T-helper 1 cell treated with Interleukin-12 subunit alpha and Interleukin-12 subunit beta and Interleukin-4 antibody, amounts not matched to agents 30 μg/mL and 1 μg/mL, for 36 hours (primary cell): ENCODE measurements around the gene METTL13.
A peak's percentile ranks its signal among the peaks of the same experiment; 100 is the strongest.
"Not testable (repeated sequence)": the region's sequence is repeated elsewhere in the genome, so short reads cannot be mapped to it uniquely, and the experiment has no call there.

Experiments
- H3K27ac Mint-ChIP-seq: one replicate; pipeline ENCODE4 v1.8.0; 2021; ENCODE audit warnings: mild to moderate bottlenecking, mixed read lengths
- H3K27me3 Mint-ChIP-seq: one replicate; pipeline ENCODE4 v1.8.0; 2021; ENCODE audit warnings: low read depth, mixed read lengths
- H3K36me3 Mint-ChIP-seq: one replicate; pipeline ENCODE4 v1.8.0; 2021; ENCODE audit warnings: low read depth, mixed read lengths
- H3K4me1 Mint-ChIP-seq: one replicate; pipeline ENCODE4 v1.8.0; 2021; ENCODE audit warnings: low read depth, mixed read lengths
- H3K4me3 Mint-ChIP-seq: one replicate; pipeline ENCODE4 v1.8.0; 2021; ENCODE audit warnings: mild to moderate bottlenecking, moderate library complexity, mixed read lengths
- H3K9me3 Mint-ChIP-seq: one replicate; pipeline ENCODE4 v1.8.0; 2021; ENCODE audit warnings: mixed read lengths

The METTL13 gene

DNA sequence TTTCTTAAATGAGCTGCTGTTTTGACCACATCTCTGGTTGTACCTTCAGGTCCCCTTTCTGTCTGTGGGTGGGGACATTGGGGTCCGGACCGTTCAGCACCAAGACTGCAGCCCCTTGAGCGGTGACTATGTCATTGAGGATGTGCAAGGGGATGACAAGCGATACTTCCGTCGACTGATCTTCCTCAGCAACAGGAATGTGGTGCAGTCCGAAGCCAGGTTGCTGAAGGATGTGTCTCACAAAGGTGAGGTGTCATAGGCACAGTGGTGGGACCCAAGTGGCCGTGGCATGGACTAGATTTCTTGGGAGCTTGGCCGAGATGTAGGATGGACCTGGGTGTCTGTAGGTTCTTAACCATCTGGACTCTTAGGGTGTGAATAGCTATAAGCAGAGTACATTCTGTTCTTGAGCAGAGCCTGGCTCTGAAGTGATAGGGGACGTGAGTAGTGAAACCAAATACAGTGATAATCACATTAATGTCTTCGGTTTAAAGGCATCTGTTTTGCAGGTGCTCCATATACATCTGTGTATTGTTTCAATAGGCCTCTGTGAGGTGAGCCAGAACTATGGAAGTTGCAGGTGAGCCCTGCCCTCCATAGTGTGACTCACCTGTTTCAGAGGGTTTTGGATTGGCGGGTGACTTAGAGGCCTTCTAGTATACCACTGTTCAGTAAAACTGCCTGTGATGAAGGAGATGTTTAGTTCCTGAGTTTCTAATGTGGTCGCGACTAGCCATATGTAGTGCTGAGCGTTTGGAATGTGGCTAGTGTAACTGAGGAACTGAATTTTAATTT lies 6.4 kb downstream of the METTL13 start:
- H3K9me3 Mint-ChIP-seq, result no peaks in the 10 kb centered on the region
- H3K4me1 Mint-ChIP-seq, result peaks cover 41% of the 10 kb centered on the region
- no peaks in the 10 kb centered on the region for H3K27me3 Mint-ChIP-seq
- no peak overlapping the region for H3K4me3 Mint-ChIP-seq
- peak overlapping the region; percentile 24 for H3K27ac Mint-ChIP-seq
- peaks cover 80% of the 10 kb centered on the region for H3K36me3 Mint-ChIP-seq

DNA sequence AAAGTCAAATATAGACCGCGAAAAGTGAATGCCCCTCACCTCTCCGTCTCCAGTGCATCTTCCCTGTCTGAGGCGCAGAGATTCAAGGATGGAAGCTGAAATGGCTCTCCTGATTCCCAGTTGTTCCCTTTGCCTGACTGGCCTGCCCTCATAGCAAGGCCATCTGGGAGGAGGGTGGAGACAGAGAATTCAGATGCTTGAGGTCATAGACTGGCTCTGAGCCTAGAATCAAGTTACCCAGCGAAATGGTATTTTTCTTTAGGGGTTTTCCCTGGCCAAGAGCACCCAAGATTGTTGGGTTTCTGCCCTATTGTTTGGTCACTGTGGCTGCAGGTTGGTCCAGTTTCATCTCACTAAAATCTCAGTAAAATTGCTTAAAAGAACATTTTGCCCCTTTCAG lies 7.2 kb downstream of the METTL13 start:
- Mint-ChIP-seq H3K9me3 (no peaks in the 10 kb centered on the region), H3K36me3 (peaks cover 77% of the 10 kb centered on the region), H3K4me1 (peaks cover 39% of the 10 kb centered on the region), H3K27me3 (no peaks in the 10 kb centered on the region), H3K4me3 (no peak overlapping the region), H3K27ac (no peak overlapping the region)

DNA sequence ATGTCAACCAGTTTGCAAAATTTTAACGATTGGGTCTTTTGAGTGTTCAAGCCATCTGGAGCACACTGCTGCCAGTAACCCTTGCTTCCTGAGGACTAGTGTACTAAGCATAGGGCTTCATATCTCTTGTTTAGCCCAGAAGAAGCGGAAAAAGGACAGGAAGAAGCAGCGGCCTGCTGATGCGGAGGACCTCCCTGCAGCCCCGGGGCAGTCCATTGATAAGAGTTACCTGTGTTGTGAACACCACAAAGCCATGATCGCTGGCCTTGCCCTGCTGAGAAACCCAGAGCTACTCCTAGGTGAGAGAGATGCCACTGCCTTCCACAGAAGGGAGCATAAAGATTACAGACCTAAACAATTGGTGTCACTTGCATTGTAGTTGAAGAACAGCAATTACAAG lies 8.9 kb downstream of the METTL13 start:
- no peak overlapping the region for H3K27ac Mint-ChIP-seq
- H3K36me3 Mint-ChIP-seq, result peaks cover 82% of the 10 kb centered on the region
- H3K27me3 Mint-ChIP-seq, result no peaks in the 10 kb centered on the region
- peaks cover 3% of the 10 kb centered on the region for H3K9me3 Mint-ChIP-seq
- H3K4me3 Mint-ChIP-seq, result no peak overlapping the region
- peaks cover 41% of the 10 kb centered on the region for H3K4me1 Mint-ChIP-seq

DNA sequence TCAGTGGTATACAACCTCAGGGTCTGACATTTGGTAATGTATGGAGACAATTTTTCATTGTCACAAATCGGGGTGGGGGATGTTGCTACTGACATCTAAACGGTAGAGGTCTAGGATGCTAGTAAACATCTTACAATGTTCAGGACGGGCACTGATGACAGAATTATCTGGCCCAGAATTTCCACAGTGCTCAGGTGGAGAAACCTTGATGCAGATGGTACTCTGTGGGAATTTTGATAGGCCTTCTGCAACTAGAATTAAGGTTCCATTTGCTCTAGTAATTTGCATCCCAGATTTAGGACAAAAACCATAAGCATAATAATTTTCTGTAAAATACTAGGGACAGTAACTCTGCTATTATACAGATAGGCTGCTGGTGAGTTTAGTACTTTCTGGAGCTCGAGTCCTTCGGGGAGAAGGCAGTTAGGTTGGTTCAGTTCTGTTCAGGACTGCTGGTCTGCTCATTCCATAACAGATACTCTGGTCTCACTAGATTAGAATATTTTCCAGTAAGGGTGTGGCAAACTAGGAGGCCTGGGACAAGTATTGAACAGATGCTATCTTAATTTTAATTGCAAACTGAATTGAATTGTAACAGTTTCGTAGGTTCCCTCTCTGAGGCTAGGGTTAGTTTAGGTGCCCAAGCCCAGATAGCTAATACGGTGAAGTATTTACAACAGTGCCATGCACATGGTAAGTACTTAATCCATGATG lies 11.4 kb downstream of the METTL13 start:
- Mint-ChIP-seq H3K4me3 (no peak overlapping the region), H3K9me3 (peaks cover 3% of the 10 kb centered on the region), H3K27ac (no peak overlapping the region), H3K4me1 (peaks cover 25% of the 10 kb centered on the region), H3K36me3 (peaks cover 75% of the 10 kb centered on the region), H3K27me3 (no peaks in the 10 kb centered on the region)

DNA sequence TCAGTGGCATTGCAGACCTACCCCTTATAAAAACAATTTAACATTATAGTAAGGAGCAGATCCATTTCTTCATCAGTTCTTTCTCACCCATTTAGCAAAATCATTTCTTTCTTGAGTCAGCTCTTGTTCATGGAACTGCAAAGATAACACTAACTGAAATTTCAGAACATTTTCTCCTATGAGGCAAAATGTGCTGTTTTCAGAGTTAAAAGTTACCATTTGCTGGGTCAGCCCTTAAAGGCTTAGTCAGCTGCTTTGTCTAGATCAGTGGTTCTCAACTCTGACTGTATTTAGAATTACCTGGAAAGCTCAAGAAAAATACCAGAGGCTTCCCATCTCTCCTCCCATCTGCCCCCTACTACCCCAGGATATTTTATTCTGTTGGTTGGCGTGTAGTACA lies 12.2 kb downstream of the METTL13 start:
- Mint-ChIP-seq H3K4me3 (peak overlapping the region; percentile 42), H3K4me1 (peaks cover 23% of the 10 kb centered on the region), H3K36me3 (peaks cover 73% of the 10 kb centered on the region), H3K9me3 (peaks cover 3% of the 10 kb centered on the region), H3K27ac (peak overlapping the region; percentile 91), H3K27me3 (no peaks in the 10 kb centered on the region)

DNA sequence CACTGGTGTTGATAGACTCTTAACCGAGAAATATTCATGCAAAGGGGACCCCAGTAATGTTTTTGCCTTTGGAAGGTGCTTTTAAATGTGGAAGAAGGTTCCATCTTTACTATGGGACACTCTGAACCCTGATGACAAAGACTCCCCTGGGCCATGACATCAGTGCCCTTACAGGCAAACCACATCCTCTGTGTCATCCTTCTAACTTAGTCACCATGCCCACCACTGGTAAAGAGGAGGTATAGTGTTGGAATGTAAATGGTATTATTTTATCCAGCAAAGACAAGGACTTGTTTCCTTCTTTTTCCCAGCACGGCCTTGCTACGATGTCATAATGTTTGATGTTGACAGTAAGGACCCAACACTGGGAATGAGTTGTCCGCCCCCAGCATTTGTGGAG lies 12.6 kb downstream of the METTL13 start:
- peak overlapping the region; percentile 42 for H3K4me3 Mint-ChIP-seq
- H3K9me3 Mint-ChIP-seq, result peaks cover 3% of the 10 kb centered on the region
- H3K36me3 Mint-ChIP-seq, result peaks cover 68% of the 10 kb centered on the region
- H3K4me1 Mint-ChIP-seq, result peaks cover 21% of the 10 kb centered on the region
- H3K27ac Mint-ChIP-seq, result peak overlapping the region; percentile 91
- no peaks in the 10 kb centered on the region for H3K27me3 Mint-ChIP-seq

DNA sequence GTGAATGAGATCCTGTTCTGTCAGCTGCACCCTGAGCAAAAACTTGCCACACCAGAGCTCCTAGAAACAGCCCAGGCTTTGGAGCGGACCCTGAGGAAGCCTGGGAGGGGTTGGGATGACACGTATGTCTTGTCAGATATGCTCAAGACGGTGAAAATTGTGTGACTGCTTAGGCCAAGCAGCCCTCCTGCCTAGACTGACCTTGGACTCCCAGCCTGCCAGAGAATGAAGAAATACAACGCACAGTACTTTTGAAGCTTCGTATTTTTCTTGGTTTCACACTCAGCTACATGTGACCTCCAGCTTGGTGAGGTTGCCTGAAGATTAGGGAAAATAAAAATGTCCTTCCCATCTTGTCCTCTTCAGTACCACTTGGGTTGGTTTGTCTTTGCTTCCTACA lies 15.1 kb downstream of the METTL13 start:
- H3K27ac Mint-ChIP-seq, result no peak overlapping the region
- peaks cover 16% of the 10 kb centered on the region for H3K4me1 Mint-ChIP-seq
- H3K27me3 Mint-ChIP-seq, result no peaks in the 10 kb centered on the region
- peaks cover 49% of the 10 kb centered on the region for H3K36me3 Mint-ChIP-seq
- peaks cover 3% of the 10 kb centered on the region for H3K9me3 Mint-ChIP-seq
- H3K4me3 Mint-ChIP-seq, result no peak overlapping the region

DNA sequence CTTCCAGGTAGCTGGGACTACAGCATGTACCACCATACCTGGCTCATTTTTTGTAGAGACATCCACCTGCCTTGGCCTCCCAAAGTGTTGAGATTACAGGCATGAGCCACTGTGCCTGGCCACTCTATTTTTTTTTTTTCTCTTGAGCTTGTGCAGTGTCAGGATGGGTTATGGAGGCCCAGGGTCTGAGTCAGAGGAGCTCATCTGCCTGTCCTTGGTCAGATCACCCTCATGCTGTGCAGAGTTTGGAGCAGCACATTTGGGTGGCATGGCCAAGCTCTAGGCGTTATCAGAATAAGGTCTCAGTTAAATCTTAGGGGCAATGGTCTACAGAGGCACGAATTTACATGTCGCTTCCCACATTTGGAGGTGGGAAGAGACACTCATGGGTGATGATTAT lies 16.9 kb downstream of the METTL13 start:
- Mint-ChIP-seq H3K4me3 (no peak overlapping the region), H3K36me3 (peaks cover 36% of the 10 kb centered on the region), H3K27ac (no peak overlapping the region), H3K4me1 (peaks cover 17% of the 10 kb centered on the region), H3K27me3 (no peaks in the 10 kb centered on the region), H3K9me3 (peaks cover 3% of the 10 kb centered on the region)

DNA sequence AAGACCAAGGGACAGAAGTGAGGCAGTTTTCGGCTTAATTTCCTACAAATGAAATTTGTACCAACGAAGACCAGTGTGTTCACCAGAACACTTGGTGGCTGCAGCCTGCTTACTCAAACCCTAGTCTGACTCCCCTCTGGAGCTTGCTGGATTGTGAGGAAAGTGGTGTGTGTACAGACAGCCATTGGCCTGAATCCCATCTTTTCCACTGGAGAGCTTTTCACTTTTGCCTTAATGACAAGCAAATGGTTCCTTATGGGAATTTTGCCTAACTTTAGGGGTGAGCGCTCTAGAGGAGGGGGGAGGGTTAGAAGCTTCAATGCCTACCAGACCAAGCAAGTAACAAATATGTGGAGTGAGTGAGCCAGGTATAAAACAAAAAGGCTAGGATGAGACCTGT lies 17.3 kb downstream of the METTL13 start:
- Mint-ChIP-seq H3K36me3 (peaks cover 34% of the 10 kb centered on the region), H3K9me3 (peaks cover 3% of the 10 kb centered on the region), H3K27ac (no peak overlapping the region)

DNA sequence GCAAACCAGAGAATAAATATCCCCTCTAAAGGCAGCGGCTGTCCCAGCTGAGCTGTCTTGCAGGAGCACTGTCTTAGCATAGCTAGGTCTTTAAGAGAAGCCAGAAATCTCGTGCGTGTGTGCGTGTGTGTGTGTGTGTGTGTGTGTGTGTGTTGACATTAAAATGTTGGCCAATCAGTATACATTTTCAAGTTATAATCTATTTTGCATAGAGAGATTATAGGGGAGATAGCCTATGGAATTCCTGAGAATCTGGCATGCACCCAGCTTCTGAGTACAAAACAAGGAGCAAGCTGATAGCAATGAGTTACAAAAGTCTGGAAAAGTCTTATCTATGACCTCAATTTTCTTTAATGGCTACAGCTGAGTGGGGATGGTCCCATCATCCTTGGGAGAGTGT lies 17.7 kb downstream of the METTL13 start:
- Mint-ChIP-seq H3K4me1 (peaks cover 10% of the 10 kb centered on the region), H3K36me3 (peaks cover 30% of the 10 kb centered on the region), H3K4me3 (no peak overlapping the region), H3K27ac (no peak overlapping the region), H3K9me3 (peaks cover 3% of the 10 kb centered on the region), H3K27me3 (no peaks in the 10 kb centered on the region)

More for the DNA sequence above, 17.3 kb downstream of the METTL13 start:
- Mint-ChIP-seq H3K27me3 (no peaks in the 10 kb centered on the region), H3K4me3 (no peak overlapping the region), H3K4me1 (peaks cover 14% of the 10 kb centered on the region)

DNA sequence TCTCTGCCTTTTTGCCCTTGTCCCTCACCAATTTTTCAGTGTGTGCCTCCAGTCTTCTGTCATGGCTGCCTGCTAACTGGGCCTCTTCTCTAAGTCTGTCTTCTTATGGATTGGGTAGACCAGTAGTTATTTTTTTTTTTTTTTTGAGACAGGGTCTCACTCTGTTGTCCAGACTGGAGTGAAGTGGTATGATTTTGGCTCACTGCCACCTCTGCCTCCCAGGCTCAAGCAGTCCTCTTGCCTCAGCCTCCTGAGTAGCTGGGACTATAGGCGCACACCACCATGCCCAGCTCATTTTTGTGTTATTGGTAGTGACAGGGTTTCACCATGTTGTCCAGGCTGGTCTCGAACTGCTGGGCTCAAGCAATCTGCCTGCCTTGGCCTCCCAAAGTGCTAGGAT lies 18.2 kb downstream of the METTL13 start:
- H3K4me1 Mint-ChIP-seq, H3K4me3 Mint-ChIP-seq, H3K9me3 Mint-ChIP-seq, H3K27me3 Mint-ChIP-seq, H3K27ac Mint-ChIP-seq: not testable (repeated sequence)
- H3K36me3 Mint-ChIP-seq, result peaks cover 24% of the 10 kb centered on the region

DNA sequence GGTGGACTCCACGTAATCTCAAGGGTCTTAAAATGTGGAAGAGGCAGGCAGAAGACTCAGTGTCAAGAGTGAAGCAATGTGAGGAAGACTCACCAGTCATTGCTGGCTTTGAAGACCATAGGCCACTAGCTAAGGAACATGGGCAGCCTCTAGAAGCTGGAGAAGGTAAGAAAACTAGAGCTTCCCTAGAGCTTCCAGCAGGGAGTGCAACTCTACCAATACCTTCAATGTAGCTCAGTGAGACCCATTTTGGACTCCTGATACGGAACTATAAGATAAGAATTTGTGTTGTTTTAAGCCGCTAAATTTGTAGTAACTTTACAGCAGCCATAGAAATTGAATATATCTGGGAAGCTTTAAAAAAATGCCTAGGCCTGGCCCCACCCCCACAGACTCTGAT lies 18.9 kb downstream of the METTL13 start:
- peaks cover 20% of the 10 kb centered on the region for H3K36me3 Mint-ChIP-seq
- no peak overlapping the region for H3K27ac Mint-ChIP-seq
- H3K4me1 Mint-ChIP-seq, result peaks cover 2% of the 10 kb centered on the region
- no peak overlapping the region for H3K4me3 Mint-ChIP-seq
- no peaks in the 10 kb centered on the region for H3K9me3 Mint-ChIP-seq
- no peaks in the 10 kb centered on the region for H3K27me3 Mint-ChIP-seq

DNA sequence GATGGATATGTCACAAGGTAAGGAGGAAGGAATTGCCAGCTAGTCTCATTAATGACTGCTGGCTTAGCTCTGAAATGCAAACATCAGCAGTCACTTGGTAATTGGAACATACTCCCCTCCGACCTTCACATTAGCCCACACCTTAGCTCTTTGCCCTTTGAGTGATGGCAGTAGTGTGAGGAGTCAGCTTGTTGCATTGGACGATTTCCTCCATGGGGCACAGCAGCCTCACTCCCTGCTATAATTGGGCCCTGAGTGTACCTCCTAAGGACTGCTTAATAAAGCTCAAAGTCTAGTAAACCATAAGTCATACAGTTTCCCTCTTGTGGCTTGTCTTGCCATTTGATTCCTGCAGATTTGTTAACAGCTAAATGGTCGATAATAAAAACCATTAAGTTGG lies 19.4 kb downstream of the METTL13 start:
- Mint-ChIP-seq H3K27ac (no peak overlapping the region), H3K9me3 (no peaks in the 10 kb centered on the region), H3K36me3 (peaks cover 17% of the 10 kb centered on the region), H3K27me3 (no peaks in the 10 kb centered on the region), H3K4me3 (no peak overlapping the region), H3K4me1 (peaks cover 6% of the 10 kb centered on the region)

DNA sequence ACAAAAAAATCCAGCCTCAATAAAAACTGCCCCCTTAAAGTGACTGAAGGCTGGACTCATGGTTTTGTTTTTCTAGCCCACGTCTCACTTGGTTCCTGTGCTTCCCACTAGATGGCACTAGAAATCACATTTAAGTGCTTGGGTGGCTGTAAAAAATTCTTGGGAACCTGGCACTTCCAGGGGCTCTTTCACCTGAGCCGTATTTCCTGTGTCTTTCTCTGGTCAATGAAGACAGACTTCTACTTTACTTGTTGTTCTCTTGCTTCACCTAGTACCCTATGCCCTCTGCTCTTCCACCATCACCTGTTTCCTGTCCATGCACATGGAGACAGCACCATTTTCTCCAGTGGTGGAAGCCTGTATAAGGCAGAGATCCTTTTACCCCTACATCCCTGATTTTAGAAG lies 20.0 kb downstream of the METTL13 start:
- H3K36me3 Mint-ChIP-seq, result peaks cover 12% of the 10 kb centered on the region
- no peak overlapping the region for H3K4me3 Mint-ChIP-seq
- no peaks in the 10 kb centered on the region for H3K9me3 Mint-ChIP-seq
- peaks cover 6% of the 10 kb centered on the region for H3K4me1 Mint-ChIP-seq
- H3K27ac Mint-ChIP-seq, result no peak overlapping the region
- H3K27me3 Mint-ChIP-seq, result no peaks in the 10 kb centered on the region

DNA sequence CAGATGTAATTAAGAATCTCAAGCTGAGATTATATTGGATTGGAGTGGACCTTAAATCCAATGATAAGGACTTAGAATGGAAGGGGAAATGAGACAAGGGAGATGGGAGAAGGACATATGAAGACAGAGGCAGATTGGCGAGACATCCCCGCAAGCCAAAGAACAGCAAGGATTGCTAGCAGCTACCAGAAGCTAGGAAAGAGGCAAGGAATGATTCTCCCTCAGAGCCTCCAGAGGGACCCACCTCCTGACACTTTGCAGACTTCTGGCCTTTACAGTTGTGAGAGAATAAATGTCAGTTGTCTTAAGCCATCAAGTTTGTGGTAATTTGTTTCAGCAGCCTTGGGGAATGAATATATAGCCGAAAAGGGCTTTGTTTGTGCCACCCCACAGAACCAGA lies 20.7 kb downstream of the METTL13 start:
- Mint-ChIP-seq H3K9me3 (no peaks in the 10 kb centered on the region), H3K36me3 (peaks cover 6% of the 10 kb centered on the region), H3K27me3 (no peaks in the 10 kb centered on the region), H3K4me3 (no peak overlapping the region), H3K4me1 (peaks cover 8% of the 10 kb centered on the region), H3K27ac (no peak overlapping the region)
